GM23248 (cell line): ENCODE data around the gene BTN2A1.

Experiments
- EZH2 ChIP-seq: fragments of 200-600 bp; sonication (generic); IDR thresholded peaks from 2 replicates; pipeline ENCODE4 v1.6.1; 2018; ENCODE audit warnings: antibody characterized with exemption, mild to moderate bottlenecking; ENCODE audit not compliant: insufficient read depth, poor library complexity, severe bottlenecking
- EZH2phosphoT487 ChIP-seq: fragments of 200-600 bp; sonication (generic); IDR thresholded peaks from 2 replicates; pipeline ENCODE4 v1.6.1; 2018; ENCODE audit warnings: antibody characterized with exemption, moderate library complexity, mild to moderate bottlenecking, low read depth; ENCODE audit not compliant: insufficient read depth

DNA sequence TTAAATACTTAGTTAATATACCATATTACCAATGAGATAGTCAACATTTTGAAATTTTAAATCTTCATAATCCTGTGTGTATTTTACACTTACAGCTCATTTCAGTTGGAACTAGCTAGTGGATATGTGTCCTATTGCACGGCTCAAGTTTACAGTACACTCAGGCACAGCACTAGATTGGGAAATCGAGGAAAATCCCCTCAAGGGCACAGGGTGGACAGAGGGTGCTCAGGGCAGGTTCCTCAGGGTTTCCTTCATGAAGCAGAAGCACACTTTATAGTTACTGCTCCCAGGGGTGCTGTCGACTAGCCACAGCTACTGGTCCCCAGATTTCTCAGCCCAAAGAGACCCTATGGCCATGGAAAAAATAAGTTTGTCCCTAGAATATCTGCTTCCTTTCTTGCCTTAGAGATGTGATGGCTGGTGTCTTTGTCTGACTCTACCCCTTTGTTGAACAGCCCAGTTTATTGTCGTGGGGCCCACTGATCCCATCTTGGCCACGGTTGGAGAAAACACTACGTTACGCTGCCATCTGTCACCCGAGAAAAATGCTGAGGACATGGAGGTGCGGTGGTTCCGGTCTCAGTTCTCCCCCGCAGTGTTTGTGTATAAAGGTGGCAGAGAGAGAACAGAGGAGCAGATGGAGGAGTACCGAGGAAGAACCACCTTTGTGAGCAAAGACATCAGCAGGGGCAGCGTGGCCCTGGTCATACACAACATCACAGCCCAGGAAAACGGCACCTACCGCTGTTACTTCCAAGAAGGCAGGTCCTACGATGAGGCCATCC, 1.5 kb downstream of the BTN2A1 start:
- TF ChIP-seq EZH2phosphoT487, result no peak
- TF ChIP-seq EZH2, result no peak
